ENCODE measurements around the gene TP53.
"Not testable (repeated sequence)": the region's sequence is repeated elsewhere in the genome, so short reads cannot be mapped to it uniquely, and the experiment has no call there.

Gene TP53

GRCh38 chr17:7651665-7652387, 35.5 kb downstream of the TP53 start:
- peak overlapping the region in 1 of 2 donors; percentile 62 for H3K27ac ChIP-seq
- H3K4me3 ChIP-seq: peak overlapping the region; percentile 74
- TF ChIP-seq, protein P1, sequence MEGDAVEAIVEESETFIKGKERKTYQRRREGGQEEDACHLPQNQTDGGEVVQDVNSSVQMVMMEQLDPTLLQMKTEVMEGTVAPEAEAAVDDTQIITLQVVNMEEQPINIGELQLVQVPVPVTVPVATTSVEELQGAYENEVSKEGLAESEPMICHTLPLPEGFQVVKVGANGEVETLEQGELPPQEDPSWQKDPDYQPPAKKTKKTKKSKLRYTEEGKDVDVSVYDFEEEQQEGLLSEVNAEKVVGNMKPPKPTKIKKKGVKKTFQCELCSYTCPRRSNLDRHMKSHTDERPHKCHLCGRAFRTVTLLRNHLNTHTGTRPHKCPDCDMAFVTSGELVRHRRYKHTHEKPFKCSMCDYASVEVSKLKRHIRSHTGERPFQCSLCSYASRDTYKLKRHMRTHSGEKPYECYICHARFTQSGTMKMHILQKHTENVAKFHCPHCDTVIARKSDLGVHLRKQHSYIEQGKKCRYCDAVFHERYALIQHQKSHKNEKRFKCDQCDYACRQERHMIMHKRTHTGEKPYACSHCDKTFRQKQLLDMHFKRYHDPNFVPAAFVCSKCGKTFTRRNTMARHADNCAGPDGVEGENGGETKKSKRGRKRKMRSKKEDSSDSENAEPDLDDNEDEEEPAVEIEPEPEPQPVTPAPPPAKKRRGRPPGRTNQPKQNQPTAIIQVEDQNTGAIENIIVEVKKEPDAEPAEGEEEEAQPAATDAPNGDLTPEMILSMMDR (IDR thresholded peaks at IDR 0.05): no peak
- DNase-seq (ENCODE audit: low spot score): no peak

- TF ChIP-seq, protein P1 (IDR thresholded peaks at IDR 0.05): no peak
- Histone ChIP-seq H3K27ac (peak overlapping the region in 1 of 2 donors; percentile 62), H3K4me3 (peak overlapping the region; percentile 74)
- no peak for DNase-seq (ENCODE audit: low spot score)
Measured at GRCh38 chr17:7651097-7651664, 36.1 kb downstream of the TP53 start.

DNA sequence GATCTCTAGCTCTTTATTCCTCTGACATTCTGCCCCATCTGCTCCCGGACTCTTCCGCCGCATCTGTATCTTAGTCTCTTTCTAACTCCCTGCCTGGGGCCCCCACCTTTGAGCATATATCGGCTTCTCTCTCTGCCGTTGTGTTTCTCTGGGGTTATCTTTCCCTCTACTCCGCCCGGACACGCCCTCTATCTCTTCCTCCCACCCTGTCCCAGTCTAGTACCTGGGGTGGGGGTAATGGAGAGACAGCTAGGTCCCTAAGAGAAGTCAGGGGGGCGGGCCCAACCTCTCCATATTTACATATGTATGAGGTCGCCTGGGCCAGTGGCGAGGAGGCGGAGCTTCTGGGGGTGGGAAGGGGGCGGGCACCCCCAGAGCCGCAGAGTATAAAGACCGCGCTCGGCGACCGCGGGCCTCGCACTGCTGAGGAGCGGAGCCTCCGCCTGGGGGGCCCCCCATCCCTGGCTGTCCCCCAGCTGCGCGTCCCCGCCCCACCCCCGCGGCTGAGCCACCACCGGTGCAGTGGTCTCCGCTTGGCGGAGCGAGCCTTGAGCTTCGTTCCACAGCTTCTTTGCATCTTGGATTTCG, 36.7 kb downstream of the TP53 start, which contains the start of gene ATP1B2:
Gene ATP1B2, plus strand, starts transcription at position 418 of the 588 bp plus-strand sequence. CDS start 593 bp downstream, outside the sequence.
- TF ChIP-seq, protein P1 (IDR thresholded peaks at IDR 0.05): no peak
- DNase-seq (ENCODE audit: low spot score): no peak
- Histone ChIP-seq H3K27ac (peak within 1 kb of the TSS in 1 of 2 donors; percentile 62), H3K4me3 (peak within 1 kb of the TSS; percentile 74)

GRCh38 chr17:7647018-7647417, 40.3 kb downstream of the TP53 start:
- Histone ChIP-seq H3K27ac (no peak overlapping the region), H3K4me3 (no peak overlapping the region)
- DNase-seq (ENCODE audit: low spot score): no peak
- TF ChIP-seq, protein P1 (IDR thresholded peaks at IDR 0.05): no peak

DNA sequence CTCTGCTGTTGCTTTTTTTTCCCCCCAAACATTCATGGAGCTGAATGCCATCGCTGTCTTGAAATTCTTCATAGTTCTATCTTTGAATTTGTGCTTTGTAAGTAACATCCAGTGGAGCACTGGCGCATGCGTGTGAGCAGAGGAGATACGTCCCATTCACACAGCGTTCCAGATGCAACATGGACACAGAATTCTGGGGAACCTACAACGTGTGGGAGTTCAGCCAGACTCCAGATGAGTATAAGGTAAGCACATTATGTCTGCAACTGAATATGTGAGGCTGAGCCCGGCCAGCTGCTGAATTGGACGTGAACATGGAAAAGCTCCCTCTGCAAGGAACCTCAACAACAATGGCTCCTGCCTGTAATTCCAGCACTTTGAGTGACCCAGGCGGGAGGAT, 40.8 kb downstream of the TP53 start:
- DNase-seq (ENCODE audit: low spot score): no peak
- H3K4me3 ChIP-seq: no peak overlapping the region

DNA sequence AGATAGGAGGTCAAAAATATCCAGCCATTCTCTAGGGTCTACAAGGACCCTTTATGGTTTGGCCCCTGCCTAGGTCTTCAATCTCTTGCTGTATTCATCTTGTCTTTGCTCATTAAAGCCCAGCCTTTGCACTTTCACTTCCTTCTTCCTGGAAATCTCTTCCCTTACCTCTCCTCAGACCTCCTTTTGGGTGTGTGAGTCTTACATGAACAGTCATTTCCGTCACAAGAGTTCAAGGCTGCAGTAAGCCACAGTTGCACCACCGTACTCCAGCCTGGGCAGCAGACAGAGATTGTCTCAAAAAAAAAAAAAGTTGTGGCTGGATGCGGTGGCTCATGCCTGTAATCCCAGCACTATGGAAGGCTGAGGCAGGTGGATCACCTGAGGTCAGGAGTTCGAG, 42.5 kb downstream of the TP53 start:
- H3K27ac ChIP-seq: no peak overlapping the region
- TF ChIP-seq, protein P1 (IDR thresholded peaks at IDR 0.05): no peak
- no peak overlapping the region for H3K4me3 ChIP-seq
- no peak for DNase-seq (ENCODE audit: low spot score)

More for the DNA sequence above, 40.8 kb downstream of the TP53 start:
- TF ChIP-seq, protein P1 (IDR thresholded peaks at IDR 0.05): no peak
- no peak overlapping the region for H3K27ac ChIP-seq

DNA sequence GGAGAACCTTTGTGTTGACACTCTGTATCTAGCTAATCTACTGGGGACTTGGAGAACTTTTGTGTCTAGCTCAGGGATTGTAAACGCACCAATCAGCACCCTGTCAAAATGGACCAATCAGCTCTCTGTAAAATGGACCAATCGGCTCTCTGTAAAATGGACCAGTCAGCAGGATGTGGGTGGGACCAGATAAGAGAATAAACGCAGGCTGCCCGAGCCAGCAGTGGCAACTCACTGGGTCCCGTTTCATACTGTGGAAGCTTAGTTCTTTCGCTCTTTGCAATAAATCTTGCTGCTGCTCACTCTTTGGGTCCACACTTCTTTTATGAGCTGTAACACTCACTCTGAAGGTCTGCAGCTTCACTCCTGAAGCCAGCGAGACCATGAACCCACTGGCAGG, 45.7 kb downstream of the TP53 start:
- not testable (repeated sequence) for H3K4me3 ChIP-seq; H3K27ac ChIP-seq; DNase-seq (ENCODE audit: low spot score)

All from coronary artery (tissue), 2 donors.